HG02973 (cell line): Measurements from ENCODE around the gene VGLL1.

Experiments
- ATAC-seq: cut with Tn5 transposase; IDR thresholded peaks from one replicate; pipeline ENCODE4 v1.9.1; 2021; ENCODE audit warnings: moderate library complexity; ENCODE audit not compliant: unreplicated experiment

Gene VGLL1

DNA sequence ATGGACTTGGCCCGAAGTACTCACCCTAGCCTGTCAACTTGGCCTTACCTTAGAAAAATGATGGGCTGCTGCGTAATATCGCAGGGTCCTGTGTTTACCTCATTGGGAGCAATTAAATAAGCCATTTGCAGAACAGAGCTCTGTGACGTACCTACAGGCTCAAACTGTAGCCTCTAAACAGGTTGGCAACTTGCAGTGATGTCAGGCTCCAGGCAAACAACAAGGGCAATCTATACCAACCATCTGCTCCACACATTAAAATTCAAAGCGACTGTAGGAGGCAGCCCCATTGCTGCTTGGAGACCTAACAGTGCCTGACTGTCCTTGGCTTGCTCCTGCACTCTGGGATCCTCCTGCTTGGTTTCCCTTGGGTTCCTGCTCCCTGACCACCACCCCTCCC is 17.2 kb downstream of the VGLL1 start:
- ATAC-seq, result no peak

GRCh38 chrX:136551410-136551809 is 19.4 kb downstream of the VGLL1 start:
- no peak for ATAC-seq

DNA sequence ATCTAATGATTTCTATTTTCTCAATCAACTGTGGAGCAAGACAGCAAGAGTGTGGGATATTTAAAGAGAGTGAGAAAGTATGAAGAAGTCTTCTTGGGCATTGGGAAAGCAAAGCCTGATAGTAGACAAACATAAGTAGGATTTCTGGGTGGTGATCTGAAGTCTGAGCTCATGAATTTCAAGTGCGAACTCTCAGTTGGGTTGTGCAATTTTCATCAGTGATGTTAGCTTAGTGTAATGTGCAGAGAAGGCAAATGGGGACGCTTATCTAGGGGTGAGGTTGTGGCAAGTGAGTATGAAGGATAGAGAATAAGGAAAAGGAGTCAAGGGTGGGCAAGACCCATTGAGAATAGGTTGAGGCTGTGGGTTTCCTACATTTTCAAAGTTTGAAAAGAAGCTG is 23.7 kb downstream of the VGLL1 start:
- ATAC-seq, result no peak

GRCh38 chrX:136572030-136572429 is 40.0 kb downstream of the VGLL1 start:
- no peak for ATAC-seq

DNA sequence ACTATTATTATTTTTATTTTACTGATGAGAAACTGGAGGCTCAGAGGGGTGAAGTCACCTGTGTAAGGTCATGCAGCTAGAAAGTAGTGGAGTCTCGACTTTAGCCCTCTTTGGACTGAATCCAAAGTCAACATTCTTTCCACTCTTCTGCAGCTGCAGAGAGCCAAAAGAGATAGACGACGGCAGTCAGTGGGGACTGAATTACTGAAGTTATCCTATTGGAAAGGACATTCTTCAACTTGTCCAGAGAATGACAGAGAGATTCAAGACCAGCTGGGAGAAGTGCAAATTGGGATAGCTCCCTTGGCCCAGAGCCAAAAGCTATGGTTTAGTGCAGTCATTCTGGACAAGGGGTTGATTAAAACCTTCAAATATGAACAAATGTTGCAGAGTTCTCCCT is 42.5 kb downstream of the VGLL1 start:
- no peak for ATAC-seq

DNA sequence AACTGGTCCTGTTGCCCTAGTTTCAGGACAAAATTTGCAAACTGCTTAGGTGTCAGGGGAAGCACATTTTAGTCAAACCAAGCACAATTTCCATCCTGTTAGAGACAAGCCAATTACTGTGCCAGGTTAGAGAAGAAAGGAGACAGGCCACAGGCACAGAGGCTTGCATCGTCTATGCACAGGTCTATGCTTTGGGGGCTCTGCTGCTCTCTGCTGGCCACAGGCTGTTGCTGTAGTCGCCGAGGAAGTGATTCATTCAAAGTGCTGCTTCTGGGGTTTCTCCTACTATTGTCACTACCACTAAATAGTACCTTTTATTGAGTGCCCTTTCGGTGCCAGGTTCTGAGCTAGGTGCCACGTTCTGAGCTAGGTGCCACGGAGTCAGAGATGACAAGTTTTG is 45.5 kb downstream of the VGLL1 start:
- peak; percentile 96 for ATAC-seq

DNA sequence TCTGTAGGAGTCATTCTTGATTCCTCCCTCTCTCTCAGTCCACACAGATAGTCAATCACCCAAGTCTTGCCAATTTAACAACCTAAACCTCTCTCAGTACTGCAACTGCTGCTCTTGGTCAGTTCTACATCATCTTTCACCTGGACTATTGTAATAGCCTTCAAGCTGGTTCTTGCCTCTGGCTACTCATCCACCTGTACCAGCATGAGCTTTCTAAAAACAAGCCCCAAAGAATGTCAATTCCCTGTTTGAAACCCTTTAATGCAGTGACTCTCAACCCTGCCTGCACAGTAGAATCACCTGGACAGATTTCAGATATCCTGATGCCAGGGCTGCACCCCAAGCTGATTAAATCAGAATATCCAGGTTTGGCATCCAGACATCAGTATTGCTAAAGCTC is 48.3 kb downstream of the VGLL1 start:
- no peak for ATAC-seq

GRCh38 chrX:136582624-136583023 is 50.6 kb downstream of the VGLL1 start:
- ATAC-seq, result no peak

DNA sequence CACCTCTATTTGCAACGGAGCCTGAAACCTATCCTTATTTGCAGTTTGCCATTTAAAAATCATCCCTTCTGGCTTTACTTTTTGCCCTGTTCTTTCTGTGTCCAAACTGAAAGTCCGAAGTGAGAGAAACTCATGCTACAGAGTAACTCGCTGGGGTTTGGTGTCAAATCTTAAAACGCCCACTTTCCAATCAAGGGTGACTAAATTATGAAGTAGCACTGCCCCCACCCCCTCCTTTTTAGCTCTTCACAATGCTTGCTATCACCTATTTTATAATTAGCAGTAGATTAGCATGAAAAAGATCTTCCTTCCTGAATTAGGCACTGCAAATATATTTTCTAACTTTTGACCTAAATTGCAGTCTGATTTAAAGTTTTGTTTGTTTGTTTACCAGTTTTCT is 52.5 kb downstream of the VGLL1 start:
- peak; percentile 61 for ATAC-seq

GRCh38 chrX:136585262-136585661 is 53.2 kb downstream of the VGLL1 start:
- no peak for ATAC-seq

GRCh38 chrX:136585960-136586359 is 53.9 kb downstream of the VGLL1 start:
- no peak for ATAC-seq

DNA sequence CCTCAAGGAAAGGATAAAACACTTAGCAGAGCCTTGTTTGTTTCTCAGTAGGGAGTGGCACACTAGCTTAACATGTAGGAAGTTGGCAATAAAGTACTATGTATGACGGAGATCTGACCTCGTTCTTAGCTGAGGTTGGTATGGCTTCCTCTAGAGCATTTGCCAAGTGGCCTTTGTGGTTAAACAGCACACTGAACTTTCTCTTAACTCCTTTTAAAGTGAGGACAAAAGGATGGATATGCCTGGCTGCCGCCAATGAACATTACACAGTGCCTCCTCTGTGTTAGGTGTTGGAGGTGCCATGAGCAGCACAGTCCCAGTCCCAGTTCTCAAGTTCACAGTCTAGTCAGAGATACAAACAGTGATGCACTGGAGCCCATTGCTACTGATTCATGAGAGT is 54.4 kb downstream of the VGLL1 start:
- no peak for ATAC-seq

DNA sequence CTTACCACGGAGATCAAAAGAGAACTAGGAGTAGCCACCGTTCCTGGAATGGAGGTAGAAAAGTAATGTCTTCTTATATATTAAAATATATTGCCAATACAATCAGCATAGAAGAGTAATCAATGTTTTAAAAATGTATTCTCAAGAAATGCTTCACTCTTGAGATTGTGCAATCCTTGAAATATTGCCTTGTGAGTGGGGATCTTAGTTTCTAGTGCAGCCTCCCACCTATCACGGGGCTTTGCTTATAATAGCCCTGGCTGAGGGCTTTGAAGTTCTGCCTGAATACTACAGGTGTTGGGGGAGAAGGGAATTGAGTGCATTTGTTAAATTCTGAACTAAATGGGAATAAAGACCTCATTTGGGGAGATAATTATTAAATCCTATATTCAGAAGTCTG is 55.5 kb downstream of the VGLL1 start:
- ATAC-seq, result no peak

- ATAC-seq, result peak; percentile 55
Measured at GRCh38 chrX:136588036-136588435, 56.0 kb downstream of the VGLL1 start.

DNA sequence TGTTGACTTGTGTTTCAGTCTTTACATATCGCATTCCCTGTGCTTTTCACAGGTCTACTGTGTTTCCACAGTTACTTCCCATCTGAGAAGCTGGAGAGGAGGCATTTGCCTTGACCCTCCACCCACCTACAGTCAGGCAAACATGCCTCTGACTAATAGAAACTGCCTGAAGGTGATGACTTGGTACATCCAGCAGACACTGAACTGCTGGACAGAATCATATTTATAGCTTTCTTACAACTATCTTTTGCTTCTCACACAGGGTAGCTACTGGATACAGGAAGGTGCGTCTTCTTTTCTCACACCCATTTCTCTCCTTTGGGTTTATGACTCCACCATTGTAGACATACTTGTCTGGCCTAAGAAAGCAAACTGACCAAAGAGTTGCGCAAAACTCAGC is 58.0 kb downstream of the VGLL1 start:
- ATAC-seq, result no peak

- no peak for ATAC-seq
Measured at GRCh38 chrX:136597356-136597755, 65.3 kb downstream of the VGLL1 start.

GRCh38 chrX:136597954-136598353 is 65.9 kb downstream of the VGLL1 start:
- ATAC-seq, result no peak

DNA sequence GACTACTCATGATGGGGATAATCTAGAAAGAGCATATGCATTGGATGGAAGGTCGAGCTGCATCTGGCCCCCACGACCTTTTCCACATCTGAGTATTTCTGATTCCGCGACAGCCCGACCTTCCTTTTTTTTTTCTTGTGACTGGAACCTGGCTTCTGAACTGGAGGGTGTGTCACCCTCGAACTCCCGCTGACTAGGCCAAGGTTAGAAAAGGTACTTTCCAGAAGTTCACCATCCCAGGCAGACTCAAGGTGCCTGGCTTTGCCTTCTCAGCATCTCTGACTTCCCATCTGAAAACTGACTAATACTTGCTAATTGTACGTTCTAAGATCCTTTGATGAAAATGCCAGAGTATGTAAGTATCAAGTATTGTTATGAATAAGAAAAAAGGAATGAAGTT is 66.6 kb downstream of the VGLL1 start:
- ATAC-seq, result no peak

- no peak for ATAC-seq
Measured at GRCh38 chrX:136600059-136600458, 68.0 kb downstream of the VGLL1 start.
